Brain microvascular endothelial cell (primary cell): ENCODE results near the gene ACOT6.
"Not testable (repeated sequence)": the region's sequence is repeated elsewhere in the genome, so short reads cannot be mapped to it uniquely, and the experiment has no call there.

ENCODE experiments used
- DNase-seq: peaks from one replicate; pipeline ENCODE4 v3.0.0-alpha.2; 2020
- H3K27ac ChIP-seq: fragments of 250-450 bp; sonication (Bioruptor Pico); 2 replicates; pipeline ENCODE4 v1.5.1; 2020; ENCODE audit warnings: mild to moderate bottlenecking, moderate library complexity
- H3K27me3 ChIP-seq: fragments of 250-450 bp; sonication (Bioruptor Pico); replicated peaks from 2 replicates; pipeline ENCODE4 v1.5.1; 2020; ENCODE audit warnings: mild to moderate bottlenecking
- H3K36me3 ChIP-seq: fragments of 250-450 bp; sonication (Bioruptor Pico); replicated peaks from 2 replicates; pipeline ENCODE4 v1.5.1; 2020; ENCODE audit warnings: mild to moderate bottlenecking
- H3K4me3 ChIP-seq: 2 replicates; pipeline ENCODE4 v1.5.1; 2011; ENCODE audit warnings: low read depth, mild to moderate bottlenecking, control low read depth, low read length, moderate library complexity
- in situ Hi-C: cut with HindIII; loops from 2 replicates; pipeline ENCODE4 v1.10.0; 2017; ENCODE audit warnings: low sequenced_read_pairs, low pct_ligation_motif_present
- TF ChIP-seq, protein P1 (sequence below): IDR thresholded peaks from 2 replicates; pipeline ENCODE4 v1.5.1; 2011; ENCODE audit warnings: low read depth, mild to moderate bottlenecking, moderate library complexity, low read length, control low read depth, inconsistent platforms; ENCODE audit errors: missing control alignments

ACOT6 gene

DNA sequence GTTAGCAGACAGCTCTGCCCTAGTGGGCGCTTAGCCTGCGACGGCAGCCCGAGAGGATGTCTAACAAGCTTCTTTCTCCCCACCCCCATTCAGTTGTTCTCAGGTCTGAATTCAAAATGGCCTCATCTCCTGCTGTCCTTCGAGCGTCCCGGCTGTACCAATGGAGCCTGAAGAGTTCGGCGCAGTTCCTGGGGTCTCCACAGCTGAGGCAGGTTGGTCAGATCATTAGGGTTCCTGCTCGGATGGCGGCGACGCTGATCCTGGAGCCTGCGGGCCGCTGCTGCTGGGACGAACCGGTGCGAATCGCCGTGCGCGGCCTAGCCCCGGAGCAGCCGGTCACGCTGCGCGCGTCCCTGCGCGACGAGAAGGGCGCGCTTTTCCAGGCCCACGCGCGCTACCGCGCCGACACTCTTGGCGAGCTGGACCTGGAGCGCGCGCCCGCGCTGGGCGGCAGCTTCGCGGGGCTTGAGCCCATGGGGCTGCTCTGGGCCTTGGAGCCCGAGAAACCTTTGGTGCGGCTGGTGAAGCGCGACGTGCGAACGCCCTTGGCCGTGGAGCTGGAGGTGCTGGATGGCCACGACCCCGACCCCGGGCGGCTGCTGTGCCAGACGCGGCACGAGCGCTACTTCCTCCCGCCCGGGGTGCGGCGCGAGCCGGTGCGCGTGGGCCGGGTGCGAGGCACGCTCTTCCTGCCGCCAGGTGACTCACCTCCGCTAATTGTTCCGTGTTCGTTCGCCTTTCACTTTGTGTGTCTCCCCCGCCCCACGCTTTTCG lies 42.9 kb upstream of the ACOT6 start, which contains the start of gene ACOT2:
ACOT2 (plus strand) TSS at position 29 of the 774 bp plus-strand sequence; CDS start at position 57, 28 bp downstream.
- in situ Hi-C loops, H3K36me3 ChIP-seq, H3K27me3 ChIP-seq: not testable (repeated sequence)
- Histone ChIP-seq H3K27ac (peak within 1 kb of the TSS; percentile 78), H3K4me3 (peak within 1 kb of the TSS; percentile 61)
- TF ChIP-seq, protein P1, sequence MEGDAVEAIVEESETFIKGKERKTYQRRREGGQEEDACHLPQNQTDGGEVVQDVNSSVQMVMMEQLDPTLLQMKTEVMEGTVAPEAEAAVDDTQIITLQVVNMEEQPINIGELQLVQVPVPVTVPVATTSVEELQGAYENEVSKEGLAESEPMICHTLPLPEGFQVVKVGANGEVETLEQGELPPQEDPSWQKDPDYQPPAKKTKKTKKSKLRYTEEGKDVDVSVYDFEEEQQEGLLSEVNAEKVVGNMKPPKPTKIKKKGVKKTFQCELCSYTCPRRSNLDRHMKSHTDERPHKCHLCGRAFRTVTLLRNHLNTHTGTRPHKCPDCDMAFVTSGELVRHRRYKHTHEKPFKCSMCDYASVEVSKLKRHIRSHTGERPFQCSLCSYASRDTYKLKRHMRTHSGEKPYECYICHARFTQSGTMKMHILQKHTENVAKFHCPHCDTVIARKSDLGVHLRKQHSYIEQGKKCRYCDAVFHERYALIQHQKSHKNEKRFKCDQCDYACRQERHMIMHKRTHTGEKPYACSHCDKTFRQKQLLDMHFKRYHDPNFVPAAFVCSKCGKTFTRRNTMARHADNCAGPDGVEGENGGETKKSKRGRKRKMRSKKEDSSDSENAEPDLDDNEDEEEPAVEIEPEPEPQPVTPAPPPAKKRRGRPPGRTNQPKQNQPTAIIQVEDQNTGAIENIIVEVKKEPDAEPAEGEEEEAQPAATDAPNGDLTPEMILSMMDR, result peak; percentile 38
- peak; percentile 87 for DNase-seq

DNA sequence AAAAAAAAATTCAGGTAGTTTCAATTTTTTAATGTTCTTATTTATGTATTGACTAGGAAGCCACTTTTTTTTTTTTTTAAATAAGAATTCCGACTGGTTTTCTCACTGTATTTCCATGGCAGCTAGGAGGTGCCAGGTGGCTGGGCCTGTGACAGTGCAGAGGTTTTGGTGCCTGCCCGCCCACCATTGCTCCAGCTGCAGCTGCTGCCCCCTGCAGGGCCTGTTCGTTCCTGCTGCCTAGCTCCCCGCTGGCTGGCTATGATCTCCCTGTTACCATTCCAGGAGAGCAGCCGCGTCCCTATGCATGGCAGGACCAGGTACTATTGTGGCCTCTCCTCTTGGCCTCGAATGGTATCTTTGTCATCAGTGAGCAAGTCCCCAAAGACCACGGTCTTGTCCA lies 41.4 kb upstream of the ACOT6 start:
- H3K4me3 ChIP-seq, H3K27ac ChIP-seq, in situ Hi-C loops, H3K36me3 ChIP-seq, H3K27me3 ChIP-seq: not testable (repeated sequence)
- TF ChIP-seq, protein P1, result peak; percentile 70
- peak; percentile 39 for DNase-seq

DNA sequence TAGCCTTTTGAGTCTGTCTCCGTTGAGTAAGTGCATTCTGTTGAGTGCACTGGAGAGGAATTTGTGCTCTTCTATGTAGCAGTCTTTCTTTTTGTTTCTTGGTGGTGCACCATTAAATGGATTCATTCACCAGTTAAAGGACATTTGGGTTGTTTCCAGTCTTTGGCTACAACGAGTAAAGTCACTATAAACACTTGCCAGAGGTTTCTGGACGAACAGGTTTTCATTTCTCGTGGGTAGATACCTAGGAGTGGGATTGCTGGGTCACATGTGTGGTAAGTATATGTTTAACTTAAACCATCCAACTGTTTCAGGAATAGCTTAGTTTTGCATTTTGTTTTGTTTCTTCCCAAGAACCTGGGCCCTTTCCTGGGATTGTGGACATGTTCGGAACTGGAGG lies 39.3 kb upstream of the ACOT6 start:
- H3K4me3 ChIP-seq, H3K27ac ChIP-seq, H3K27me3 ChIP-seq, H3K36me3 ChIP-seq, in situ Hi-C loops, DNase-seq: not testable (repeated sequence)

DNA sequence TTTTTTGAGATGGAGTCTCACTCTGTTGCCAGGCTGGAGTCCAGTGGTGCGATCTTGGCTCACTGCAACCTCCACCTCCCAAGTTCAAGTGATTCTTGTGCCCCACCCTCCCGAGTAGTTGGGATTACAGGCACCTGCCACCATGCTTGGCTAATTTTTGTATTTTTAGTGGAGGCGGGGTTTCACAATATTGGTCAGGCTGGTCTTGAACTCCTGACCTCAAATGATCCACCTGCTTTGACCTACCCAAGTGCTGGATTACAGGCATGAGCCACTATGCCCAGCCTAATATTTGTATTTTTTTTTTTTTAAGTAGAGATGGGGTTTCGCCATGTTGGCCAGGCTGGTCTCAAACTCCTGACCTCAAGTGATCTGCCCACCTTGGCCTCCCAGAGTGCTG lies 38.6 kb upstream of the ACOT6 start:
- DNase-seq, H3K27ac ChIP-seq, H3K4me3 ChIP-seq, H3K27me3 ChIP-seq, in situ Hi-C loops, H3K36me3 ChIP-seq: not testable (repeated sequence)

- DNase-seq, in situ Hi-C loops, H3K27ac ChIP-seq, H3K4me3 ChIP-seq, H3K36me3 ChIP-seq, H3K27me3 ChIP-seq: not testable (repeated sequence)
These were observed 38.1 kb upstream of the ACOT6 start for GRCh38 chr14:73574251-73574650.

- TF ChIP-seq, protein P1, result no peak
- Histone ChIP-seq H3K27me3 (no peaks in the 10 kb centered on the region), H3K27ac (no peak overlapping the region), H3K4me3 (no peak overlapping the region), H3K36me3 (peaks cover 5% of the 10 kb centered on the region)
- no peak for DNase-seq
- in situ Hi-C loops, result no loop called here
These were observed 35.9 kb upstream of the ACOT6 start for GRCh38 chr14:73576391-73576790.

- in situ Hi-C loops, H3K36me3 ChIP-seq, H3K27me3 ChIP-seq, DNase-seq, H3K27ac ChIP-seq, H3K4me3 ChIP-seq: not testable (repeated sequence)
These were observed 35.1 kb upstream of the ACOT6 start for GRCh38 chr14:73577214-73577613.

- H3K27me3 ChIP-seq, H3K4me3 ChIP-seq, H3K27ac ChIP-seq, H3K36me3 ChIP-seq, in situ Hi-C loops, DNase-seq: not testable (repeated sequence)
These were observed 30.0 kb upstream of the ACOT6 start for GRCh38 chr14:73582102-73582979.
